Ishikawa (cell line): ENCODE data around the gene GIMAP8.

Source experiments
- NFIC ChIP-seq: IDR thresholded peaks from 2 replicates; pipeline ENCODE4 v1.6.1; 2012
- TEAD4 ChIP-seq: IDR thresholded peaks from 2 replicates; pipeline ENCODE4 v1.6.1; 2012
- TF ChIP-seq, protein P1 (sequence below): IDR thresholded peaks from 2 replicates; pipeline ENCODE4 v1.6.1; 2012; ENCODE audit warnings: low read depth, mild to moderate bottlenecking

- TF ChIP-seq TEAD4 = no peak
- TF ChIP-seq, protein P1, sequence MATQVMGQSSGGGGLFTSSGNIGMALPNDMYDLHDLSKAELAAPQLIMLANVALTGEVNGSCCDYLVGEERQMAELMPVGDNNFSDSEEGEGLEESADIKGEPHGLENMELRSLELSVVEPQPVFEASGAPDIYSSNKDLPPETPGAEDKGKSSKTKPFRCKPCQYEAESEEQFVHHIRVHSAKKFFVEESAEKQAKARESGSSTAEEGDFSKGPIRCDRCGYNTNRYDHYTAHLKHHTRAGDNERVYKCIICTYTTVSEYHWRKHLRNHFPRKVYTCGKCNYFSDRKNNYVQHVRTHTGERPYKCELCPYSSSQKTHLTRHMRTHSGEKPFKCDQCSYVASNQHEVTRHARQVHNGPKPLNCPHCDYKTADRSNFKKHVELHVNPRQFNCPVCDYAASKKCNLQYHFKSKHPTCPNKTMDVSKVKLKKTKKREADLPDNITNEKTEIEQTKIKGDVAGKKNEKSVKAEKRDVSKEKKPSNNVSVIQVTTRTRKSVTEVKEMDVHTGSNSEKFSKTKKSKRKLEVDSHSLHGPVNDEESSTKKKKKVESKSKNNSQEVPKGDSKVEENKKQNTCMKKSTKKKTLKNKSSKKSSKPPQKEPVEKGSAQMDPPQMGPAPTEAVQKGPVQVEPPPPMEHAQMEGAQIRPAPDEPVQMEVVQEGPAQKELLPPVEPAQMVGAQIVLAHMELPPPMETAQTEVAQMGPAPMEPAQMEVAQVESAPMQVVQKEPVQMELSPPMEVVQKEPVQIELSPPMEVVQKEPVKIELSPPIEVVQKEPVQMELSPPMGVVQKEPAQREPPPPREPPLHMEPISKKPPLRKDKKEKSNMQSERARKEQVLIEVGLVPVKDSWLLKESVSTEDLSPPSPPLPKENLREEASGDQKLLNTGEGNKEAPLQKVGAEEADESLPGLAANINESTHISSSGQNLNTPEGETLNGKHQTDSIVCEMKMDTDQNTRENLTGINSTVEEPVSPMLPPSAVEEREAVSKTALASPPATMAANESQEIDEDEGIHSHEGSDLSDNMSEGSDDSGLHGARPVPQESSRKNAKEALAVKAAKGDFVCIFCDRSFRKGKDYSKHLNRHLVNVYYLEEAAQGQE = no peak
- no peak for TF ChIP-seq NFIC
Measured at GRCh38 chr7:150410680-150411346, 39.6 kb upstream of the GIMAP8 start.
